Neural cell (in vitro differentiated cells): ENCODE measurements around the gene GPRC5A.

Experiments used
- CTCF ChIP-seq: fragments of 450-650 bp; IDR thresholded peaks from 2 replicates; pipeline ENCODE4 v1.5.1; 2014; ENCODE audit warnings: antibody characterized with exemption, mild to moderate bottlenecking, moderate library complexity; ENCODE audit not compliant: poor library complexity, severe bottlenecking
- EP300 ChIP-seq: fragments of 450-650 bp; conservative IDR thresholded peaks from 2 replicates; pipeline ENCODE4 v1.6.1; 2014; ENCODE audit warnings: antibody characterized with exemption, mild to moderate bottlenecking, moderate library complexity; ENCODE audit not compliant: poor library complexity, severe bottlenecking
- EZH2 ChIP-seq: fragments of 200-600, 300-800 bp; shearing (Covaris generic), sonication (generic); IDR thresholded peaks from 2 replicates; pipeline ENCODE4 v1.6.1; 2014; ENCODE audit warnings: antibody characterized with exemption, low read length, borderline replicate concordance, mild to moderate bottlenecking; ENCODE audit not compliant: insufficient read depth, poor library complexity, severe bottlenecking
- POLR2AphosphoS5 ChIP-seq: IDR thresholded peaks from 2 replicates; pipeline ENCODE4 v1.6.1; 2012
- RAD21 ChIP-seq: fragments of 450-650 bp; conservative IDR thresholded peaks from 2 replicates; pipeline ENCODE4 v1.6.1; 2014; ENCODE audit warnings: antibody characterized with exemption, mild to moderate bottlenecking, moderate library complexity
- SMC3 ChIP-seq: fragments of 450-650 bp; conservative IDR thresholded peaks from 2 replicates; pipeline ENCODE4 v1.6.1; 2014; ENCODE audit warnings: antibody characterized with exemption, mild to moderate bottlenecking, moderate library complexity; ENCODE audit not compliant: poor library complexity
- TAF1 ChIP-seq: IDR thresholded peaks from 2 replicates; pipeline ENCODE4 v1.6.1; 2012; ENCODE audit warnings: low read depth
- TF ChIP-seq, protein P1 (sequence below): IDR thresholded peaks from 2 replicates; pipeline ENCODE4 v1.6.1; 2012; ENCODE audit warnings: borderline replicate concordance

GRCh38 chr12:12924169-12924568, 32.8 kb downstream of the GPRC5A start:
- TF ChIP-seq POLR2AphosphoS5 = no peak
- no peak for TF ChIP-seq EZH2
- TF ChIP-seq TAF1 = no peak
- TF ChIP-seq CTCF = no peak
- TF ChIP-seq EP300 = no peak
- TF ChIP-seq, protein P1, sequence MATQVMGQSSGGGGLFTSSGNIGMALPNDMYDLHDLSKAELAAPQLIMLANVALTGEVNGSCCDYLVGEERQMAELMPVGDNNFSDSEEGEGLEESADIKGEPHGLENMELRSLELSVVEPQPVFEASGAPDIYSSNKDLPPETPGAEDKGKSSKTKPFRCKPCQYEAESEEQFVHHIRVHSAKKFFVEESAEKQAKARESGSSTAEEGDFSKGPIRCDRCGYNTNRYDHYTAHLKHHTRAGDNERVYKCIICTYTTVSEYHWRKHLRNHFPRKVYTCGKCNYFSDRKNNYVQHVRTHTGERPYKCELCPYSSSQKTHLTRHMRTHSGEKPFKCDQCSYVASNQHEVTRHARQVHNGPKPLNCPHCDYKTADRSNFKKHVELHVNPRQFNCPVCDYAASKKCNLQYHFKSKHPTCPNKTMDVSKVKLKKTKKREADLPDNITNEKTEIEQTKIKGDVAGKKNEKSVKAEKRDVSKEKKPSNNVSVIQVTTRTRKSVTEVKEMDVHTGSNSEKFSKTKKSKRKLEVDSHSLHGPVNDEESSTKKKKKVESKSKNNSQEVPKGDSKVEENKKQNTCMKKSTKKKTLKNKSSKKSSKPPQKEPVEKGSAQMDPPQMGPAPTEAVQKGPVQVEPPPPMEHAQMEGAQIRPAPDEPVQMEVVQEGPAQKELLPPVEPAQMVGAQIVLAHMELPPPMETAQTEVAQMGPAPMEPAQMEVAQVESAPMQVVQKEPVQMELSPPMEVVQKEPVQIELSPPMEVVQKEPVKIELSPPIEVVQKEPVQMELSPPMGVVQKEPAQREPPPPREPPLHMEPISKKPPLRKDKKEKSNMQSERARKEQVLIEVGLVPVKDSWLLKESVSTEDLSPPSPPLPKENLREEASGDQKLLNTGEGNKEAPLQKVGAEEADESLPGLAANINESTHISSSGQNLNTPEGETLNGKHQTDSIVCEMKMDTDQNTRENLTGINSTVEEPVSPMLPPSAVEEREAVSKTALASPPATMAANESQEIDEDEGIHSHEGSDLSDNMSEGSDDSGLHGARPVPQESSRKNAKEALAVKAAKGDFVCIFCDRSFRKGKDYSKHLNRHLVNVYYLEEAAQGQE = no peak
- no peak for TF ChIP-seq RAD21
- TF ChIP-seq SMC3 = no peak
